Measurements from ENCODE around the gene PPP2R5B.

PPP2R5B gene

DNA sequence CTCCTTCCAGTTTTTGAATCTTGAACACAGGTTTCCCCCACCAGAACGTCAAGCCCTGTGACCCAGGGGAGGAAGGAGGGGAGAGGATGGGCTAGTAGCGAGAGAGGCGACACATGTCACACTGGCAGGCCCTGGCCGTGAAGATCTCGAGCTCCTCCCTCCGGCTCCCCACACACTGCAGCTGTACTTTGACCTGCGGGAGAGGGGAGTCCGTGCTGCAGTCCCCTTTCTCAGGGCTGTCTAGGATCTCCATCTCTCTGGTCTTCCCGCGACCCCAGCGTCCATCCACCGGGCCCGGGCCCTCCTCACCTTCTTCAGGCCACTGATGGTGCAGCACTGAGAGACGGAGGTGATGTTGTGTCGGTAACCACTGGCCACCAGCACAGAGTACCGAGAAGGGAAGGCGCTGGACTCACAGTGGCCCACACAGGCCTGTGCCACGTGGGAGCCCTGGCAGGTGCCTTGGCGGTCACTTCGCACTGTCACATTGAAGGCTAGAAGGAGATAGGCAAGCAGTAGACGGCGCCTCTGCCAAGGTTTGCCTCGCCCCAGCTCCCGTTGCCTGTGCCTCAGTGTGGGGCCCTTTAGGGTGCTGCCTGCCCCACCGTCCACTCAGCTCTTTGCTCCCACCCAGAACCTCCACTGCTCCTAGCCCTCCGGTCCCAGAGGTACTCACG is 10.3 kb downstream of the PPP2R5B start:
- Histone ChIP-seq H3K27ac (ENCODE audit: poor library complexity, severe bottlenecking) (no peak overlapping the region), H3K36me3 (ENCODE audit: low read depth) (peaks cover 30% of the 10 kb centered on the region), H3K4me3 (ENCODE audit: severe bottlenecking) (no peak overlapping the region), H3K27me3 (ENCODE audit: insufficient read depth, poor library complexity, severe bottlenecking) (no peaks in the 10 kb centered on the region), H3K9me3 (ENCODE audit: severe bottlenecking) (no peaks in the 10 kb centered on the region), H3K4me1 (ENCODE audit: insufficient read depth, poor library complexity, severe bottlenecking) (no peaks in the 10 kb centered on the region)
- ATAC-seq (ENCODE audit: low read depth): no peak
- TF ChIP-seq, protein P1, sequence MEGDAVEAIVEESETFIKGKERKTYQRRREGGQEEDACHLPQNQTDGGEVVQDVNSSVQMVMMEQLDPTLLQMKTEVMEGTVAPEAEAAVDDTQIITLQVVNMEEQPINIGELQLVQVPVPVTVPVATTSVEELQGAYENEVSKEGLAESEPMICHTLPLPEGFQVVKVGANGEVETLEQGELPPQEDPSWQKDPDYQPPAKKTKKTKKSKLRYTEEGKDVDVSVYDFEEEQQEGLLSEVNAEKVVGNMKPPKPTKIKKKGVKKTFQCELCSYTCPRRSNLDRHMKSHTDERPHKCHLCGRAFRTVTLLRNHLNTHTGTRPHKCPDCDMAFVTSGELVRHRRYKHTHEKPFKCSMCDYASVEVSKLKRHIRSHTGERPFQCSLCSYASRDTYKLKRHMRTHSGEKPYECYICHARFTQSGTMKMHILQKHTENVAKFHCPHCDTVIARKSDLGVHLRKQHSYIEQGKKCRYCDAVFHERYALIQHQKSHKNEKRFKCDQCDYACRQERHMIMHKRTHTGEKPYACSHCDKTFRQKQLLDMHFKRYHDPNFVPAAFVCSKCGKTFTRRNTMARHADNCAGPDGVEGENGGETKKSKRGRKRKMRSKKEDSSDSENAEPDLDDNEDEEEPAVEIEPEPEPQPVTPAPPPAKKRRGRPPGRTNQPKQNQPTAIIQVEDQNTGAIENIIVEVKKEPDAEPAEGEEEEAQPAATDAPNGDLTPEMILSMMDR (IDR thresholded peaks at IDR 0.05; ENCODE audit: poor library complexity, severe bottlenecking): no peak
- no peak for DNase-seq (ENCODE audit: low spot score)

DNA sequence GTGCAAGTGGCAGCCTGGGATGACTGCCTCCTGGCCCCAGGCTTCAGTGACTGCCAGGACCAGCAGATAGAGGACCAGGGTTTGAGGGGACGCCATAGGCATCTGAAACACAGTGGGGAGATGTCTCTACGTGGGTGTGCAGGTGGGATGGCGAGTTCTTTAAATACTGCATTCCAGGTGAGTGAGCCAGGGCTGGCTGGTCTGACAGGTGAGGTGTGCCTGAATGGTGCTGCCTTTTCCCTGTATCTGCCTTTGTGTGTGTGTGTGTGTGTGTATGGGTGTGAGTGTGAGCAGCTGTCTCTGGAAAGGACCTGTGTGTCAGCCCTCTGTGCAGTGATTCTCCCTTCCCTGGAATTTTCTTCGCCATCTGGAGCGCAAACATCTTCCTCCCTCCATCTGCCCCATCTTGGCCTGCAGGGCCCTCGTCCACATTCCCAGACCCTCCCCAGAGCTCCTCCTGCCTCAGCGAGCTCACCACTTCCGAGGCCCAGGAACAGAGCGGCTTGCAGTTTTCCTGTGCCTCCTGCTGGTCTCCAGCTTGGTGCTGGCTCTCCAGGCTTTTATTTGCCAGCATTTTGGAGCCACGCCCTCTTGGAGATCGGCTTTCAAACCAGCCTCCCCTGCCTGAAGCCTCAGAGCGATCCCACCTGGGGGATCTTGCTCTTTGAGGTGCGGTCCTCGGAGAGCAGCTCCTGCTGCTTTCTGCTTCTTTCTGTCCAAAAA is 11.0 kb downstream of the PPP2R5B start, which contains the start of gene GPHA2:
Gene GPHA2, minus strand, starts transcription at position 535 of the 723 bp plus-strand sequence. Its CDS starts 433 bp downstream, at position 102.
- no peak within 1 kb of the TSS for H3K4me3 ChIP-seq (ENCODE audit: severe bottlenecking)
- H3K9me3 ChIP-seq (ENCODE audit: severe bottlenecking): no peaks in the 10 kb centered on the region
- no peaks in the 10 kb centered on the region for H3K4me1 ChIP-seq (ENCODE audit: insufficient read depth, poor library complexity, severe bottlenecking)
- TF ChIP-seq, protein P1 (IDR thresholded peaks at IDR 0.05; ENCODE audit: poor library complexity, severe bottlenecking): no peak
- peaks cover 26% of the 10 kb centered on the region for H3K36me3 ChIP-seq (ENCODE audit: low read depth)
- ATAC-seq (ENCODE audit: low read depth) (no peak), DNase-seq (ENCODE audit: low spot score) (no peak)
- H3K27ac ChIP-seq (ENCODE audit: poor library complexity, severe bottlenecking): no peak within 1 kb of the TSS
- no peaks in the 10 kb centered on the region for H3K27me3 ChIP-seq (ENCODE audit: insufficient read depth, poor library complexity, severe bottlenecking)

DNA sequence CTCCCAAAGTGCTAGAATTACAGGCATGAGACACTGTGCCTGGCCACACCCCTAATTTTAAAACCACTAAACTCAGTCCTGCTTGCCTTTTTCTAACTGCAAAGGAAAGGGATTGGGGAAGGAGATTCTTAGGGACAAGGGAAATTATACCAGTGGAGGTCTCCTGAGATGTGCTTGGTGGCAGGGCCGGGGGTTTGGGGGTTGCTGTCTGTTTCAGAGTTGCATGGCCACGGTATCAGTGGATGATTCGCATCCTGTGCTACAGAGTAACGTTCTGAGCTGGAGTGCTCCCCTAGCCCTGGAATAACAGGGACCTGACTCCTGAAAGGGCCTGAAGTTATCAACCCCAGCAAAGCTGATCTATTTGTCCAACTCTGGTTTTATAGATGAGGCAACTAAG is 12.1 kb downstream of the PPP2R5B start:
- Histone ChIP-seq H3K9me3 (ENCODE audit: severe bottlenecking) (no peaks in the 10 kb centered on the region), H3K4me1 (ENCODE audit: insufficient read depth, poor library complexity, severe bottlenecking) (no peaks in the 10 kb centered on the region), H3K36me3 (ENCODE audit: low read depth) (peaks cover 16% of the 10 kb centered on the region), H3K4me3 (ENCODE audit: severe bottlenecking) (no peak overlapping the region), H3K27me3 (ENCODE audit: insufficient read depth, poor library complexity, severe bottlenecking) (no peaks in the 10 kb centered on the region), H3K27ac (ENCODE audit: poor library complexity, severe bottlenecking) (no peak overlapping the region)
- TF ChIP-seq, protein P1 (IDR thresholded peaks at IDR 0.05; ENCODE audit: poor library complexity, severe bottlenecking): no peak
- no peak for ATAC-seq (ENCODE audit: low read depth)
- no peak for DNase-seq (ENCODE audit: low spot score)

DNA sequence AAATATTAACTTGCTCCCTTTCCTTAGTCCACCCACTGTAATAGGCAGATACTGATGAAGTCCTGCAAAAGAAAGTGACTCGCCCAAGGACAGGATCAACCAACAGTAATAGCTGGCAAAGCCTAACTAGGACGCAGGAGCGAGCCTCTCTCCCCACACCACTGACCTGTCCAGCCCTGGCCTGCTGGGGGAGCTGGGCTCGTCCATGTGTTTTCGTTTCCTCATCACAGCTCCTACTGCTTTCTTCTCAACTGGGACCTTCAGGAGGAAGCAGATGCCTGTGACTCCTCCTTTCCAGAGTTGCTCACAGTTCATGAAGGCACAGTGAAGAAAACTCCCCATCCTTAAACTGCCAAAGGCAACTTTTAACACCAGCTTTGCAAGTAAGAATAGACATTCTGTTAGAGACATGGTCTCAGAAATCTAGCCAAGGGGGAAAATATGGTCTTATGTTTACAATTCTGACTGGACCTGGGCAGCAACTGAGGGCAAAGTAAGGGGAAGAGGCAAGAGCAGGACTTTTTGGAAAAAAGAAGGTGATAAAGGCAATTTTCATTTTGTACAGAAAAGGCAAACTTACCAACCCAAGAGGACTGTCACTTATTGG is 22.8 kb downstream of the PPP2R5B start:
- Histone ChIP-seq H3K36me3 (ENCODE audit: low read depth) (no peaks in the 10 kb centered on the region), H3K27me3 (ENCODE audit: insufficient read depth, poor library complexity, severe bottlenecking) (no peaks in the 10 kb centered on the region), H3K9me3 (ENCODE audit: severe bottlenecking) (no peaks in the 10 kb centered on the region), H3K4me3 (ENCODE audit: severe bottlenecking) (no peak overlapping the region), H3K27ac (ENCODE audit: poor library complexity, severe bottlenecking) (no peak overlapping the region), H3K4me1 (ENCODE audit: insufficient read depth, poor library complexity, severe bottlenecking) (no peaks in the 10 kb centered on the region)
- ATAC-seq (ENCODE audit: low read depth) (no peak), DNase-seq (ENCODE audit: low spot score) (no peak)
- TF ChIP-seq, protein P1 (IDR thresholded peaks at IDR 0.05; ENCODE audit: poor library complexity, severe bottlenecking): no peak
